ENCODE results near the gene MEX3C. TPM values are rescaled to one million over a fixed set of nuclear protein-coding genes. Genes with fewer than 3 reads are reported as not detected.

The MEX3C gene
- total RNA-seq, 1 donor from 2014 or later, result 24.8 TPM

DNA sequence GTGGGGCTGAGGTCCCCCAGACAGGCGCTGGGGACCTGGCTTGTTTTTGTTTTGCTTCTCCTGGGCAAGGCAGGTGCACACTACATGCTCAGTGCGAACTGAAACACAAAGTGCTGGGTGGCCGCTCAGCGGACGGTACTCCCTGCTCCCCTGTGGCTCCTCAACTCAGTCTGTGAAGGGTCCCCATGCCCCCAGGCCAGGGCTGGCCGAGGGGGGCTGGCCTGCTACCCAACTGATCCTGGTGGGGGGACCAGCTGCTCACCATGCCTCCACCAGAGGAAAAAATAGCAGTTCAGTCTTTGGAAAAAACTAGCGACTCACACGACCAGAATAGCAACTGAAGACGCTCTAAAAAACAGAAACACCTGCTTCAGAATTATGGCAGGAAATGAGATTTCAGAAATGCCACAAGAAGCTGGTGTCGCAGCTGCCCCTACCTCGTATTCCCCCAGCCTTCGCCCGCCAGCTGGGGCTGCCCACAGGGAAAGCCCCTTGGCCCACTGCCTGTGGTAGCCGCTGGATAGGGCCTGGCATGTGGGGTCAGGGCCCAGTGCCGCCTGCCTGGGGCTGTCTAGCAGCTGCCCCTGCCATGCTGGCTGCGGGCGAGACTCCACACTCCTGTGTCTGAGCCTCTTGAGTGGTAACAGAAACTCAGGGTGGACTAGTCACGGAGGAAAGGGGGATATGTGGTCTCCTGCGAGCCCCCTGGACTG, 43.7 kb downstream of the MEX3C start:
- Histone ChIP-seq H3K27me3 (no peaks in the 10 kb centered on the region), H3K9me3 (no peaks in the 10 kb centered on the region), H3K4me1 (no peaks in the 10 kb centered on the region), H3K36me3 (no peaks in the 10 kb centered on the region), H3K4me3 (no peak overlapping the region), H3K27ac (no peak overlapping the region)
- DNase-seq (no peak), ATAC-seq (peak; percentile 21)
- TF ChIP-seq, protein P1, sequence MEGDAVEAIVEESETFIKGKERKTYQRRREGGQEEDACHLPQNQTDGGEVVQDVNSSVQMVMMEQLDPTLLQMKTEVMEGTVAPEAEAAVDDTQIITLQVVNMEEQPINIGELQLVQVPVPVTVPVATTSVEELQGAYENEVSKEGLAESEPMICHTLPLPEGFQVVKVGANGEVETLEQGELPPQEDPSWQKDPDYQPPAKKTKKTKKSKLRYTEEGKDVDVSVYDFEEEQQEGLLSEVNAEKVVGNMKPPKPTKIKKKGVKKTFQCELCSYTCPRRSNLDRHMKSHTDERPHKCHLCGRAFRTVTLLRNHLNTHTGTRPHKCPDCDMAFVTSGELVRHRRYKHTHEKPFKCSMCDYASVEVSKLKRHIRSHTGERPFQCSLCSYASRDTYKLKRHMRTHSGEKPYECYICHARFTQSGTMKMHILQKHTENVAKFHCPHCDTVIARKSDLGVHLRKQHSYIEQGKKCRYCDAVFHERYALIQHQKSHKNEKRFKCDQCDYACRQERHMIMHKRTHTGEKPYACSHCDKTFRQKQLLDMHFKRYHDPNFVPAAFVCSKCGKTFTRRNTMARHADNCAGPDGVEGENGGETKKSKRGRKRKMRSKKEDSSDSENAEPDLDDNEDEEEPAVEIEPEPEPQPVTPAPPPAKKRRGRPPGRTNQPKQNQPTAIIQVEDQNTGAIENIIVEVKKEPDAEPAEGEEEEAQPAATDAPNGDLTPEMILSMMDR (IDR thresholded peaks at IDR 0.05), result no peak
- intact Hi-C loops (cut with DNase I), result no loop called here

DNA sequence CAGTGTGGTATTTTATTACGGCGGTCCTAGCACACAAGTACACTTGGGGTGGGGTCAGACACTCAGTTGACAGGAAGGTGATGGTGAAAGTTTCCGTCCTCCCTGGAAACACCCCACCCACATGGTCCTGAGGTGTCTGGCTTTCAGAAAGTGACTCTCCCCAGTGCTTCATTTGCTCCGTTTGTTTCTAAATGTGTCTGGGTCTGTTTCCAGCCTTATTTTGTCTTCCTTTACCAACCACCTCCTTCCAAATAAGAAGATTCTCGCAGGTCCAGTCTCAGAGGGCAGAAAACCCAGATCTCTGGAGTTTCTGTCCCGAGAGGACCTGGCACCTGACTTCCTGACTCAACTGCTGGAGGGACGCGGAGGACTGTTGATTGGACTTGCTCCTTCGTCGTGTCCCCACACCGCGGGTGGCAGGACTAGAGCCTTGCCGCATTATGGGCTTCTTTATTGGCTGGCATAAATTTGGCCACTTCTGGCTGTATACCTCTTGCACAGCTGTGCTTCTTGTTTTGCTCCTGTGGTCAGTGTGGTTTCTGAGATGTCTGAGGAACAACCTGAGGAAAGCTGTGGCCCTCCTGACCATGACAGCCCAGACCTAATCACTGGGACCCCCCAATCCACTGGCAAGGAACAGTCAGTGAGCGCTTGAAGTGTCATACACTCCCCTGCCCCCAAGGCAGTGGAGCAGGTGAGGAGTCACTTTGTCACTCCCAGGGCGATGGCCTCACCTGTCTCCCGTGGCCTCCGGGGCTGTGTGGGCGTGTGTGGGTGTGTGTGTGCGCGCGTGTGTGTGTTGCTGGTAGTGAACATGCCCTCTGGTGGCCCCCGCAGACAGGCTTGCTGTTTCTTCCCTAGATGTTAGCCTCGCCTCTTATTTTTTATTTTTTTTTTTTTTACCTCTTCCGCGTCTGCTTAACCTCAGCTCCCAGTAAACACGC, 45.6 kb downstream of the MEX3C start:
- Histone ChIP-seq H3K27me3 (no peaks in the 10 kb centered on the region), H3K27ac (no peak overlapping the region), H3K4me1 (no peaks in the 10 kb centered on the region), H3K36me3 (no peaks in the 10 kb centered on the region), H3K9me3 (no peaks in the 10 kb centered on the region), H3K4me3 (no peak overlapping the region)
- intact Hi-C loops (cut with DNase I), result no loop called here
- TF ChIP-seq, protein P1 (IDR thresholded peaks at IDR 0.05), result no peak
- ATAC-seq, result peak; percentile 41
- no peak for DNase-seq

DNA sequence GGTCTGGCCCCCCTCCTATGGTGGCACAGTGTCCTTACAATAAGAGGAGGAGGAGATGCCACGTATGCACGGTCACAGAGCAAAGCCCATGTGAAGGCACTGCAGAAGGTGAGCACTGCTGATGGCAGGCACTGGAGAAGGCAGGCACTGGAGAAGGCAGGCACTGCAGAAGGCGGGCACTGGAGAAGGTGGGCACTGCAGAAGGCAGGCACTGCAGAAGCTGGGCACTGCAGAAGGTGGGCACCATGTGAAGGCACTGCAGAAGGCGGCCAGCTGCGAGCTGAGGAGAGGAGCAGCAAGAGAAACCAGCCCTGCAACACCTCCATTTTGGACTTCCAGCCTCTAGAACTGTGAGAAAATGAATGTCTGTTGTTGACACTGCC, 46.3 kb downstream of the MEX3C start:
- H3K27ac ChIP-seq, result no peak overlapping the region
- no peak overlapping the region for H3K4me3 ChIP-seq
- no peaks in the 10 kb centered on the region for H3K27me3 ChIP-seq
- no peaks in the 10 kb centered on the region for H3K9me3 ChIP-seq
- ATAC-seq, result peak; percentile 30
- no peak for DNase-seq
- H3K4me1 ChIP-seq, result no peaks in the 10 kb centered on the region
- no peaks in the 10 kb centered on the region for H3K36me3 ChIP-seq
- intact Hi-C loops (cut with DNase I), result no loop called here
- TF ChIP-seq, protein P1 (IDR thresholded peaks at IDR 0.05), result no peak

DNA sequence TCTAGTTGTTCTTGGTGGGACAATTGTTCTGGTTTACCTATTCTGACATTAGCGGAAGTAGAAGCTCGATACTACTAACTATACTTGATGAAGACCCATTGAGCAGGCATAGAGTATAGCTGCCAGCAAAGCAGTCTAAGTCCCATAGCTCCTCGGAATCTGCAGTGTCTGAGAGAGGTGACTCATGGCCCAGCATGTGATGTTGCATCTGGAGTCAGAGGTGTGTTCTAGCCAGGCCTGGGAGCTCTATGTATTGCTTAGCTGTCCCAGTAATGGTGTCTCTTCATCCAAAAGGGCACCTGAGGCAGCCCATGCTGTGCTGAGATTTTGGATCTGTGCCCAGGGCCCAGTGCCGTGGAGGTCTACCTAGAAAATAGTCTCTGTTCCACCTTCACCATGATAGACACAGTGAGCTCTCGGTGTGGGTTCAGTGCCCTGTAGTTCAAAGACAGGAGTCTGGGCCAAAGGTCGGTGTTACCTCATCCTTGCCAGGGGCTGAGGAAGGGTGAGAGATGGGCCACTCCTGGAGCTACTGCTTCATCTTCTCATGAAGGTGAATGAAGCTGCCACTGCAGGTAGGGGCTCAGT, 47.3 kb downstream of the MEX3C start:
- H3K9me3 ChIP-seq, result no peaks in the 10 kb centered on the region
- no peak for DNase-seq
- H3K27me3 ChIP-seq, result no peaks in the 10 kb centered on the region
- no peak for ATAC-seq
- no peaks in the 10 kb centered on the region for H3K4me1 ChIP-seq
- no peak overlapping the region for H3K27ac ChIP-seq
- TF ChIP-seq, protein P1 (IDR thresholded peaks at IDR 0.05), result no peak
- no peak overlapping the region for H3K4me3 ChIP-seq
- H3K36me3 ChIP-seq, result no peaks in the 10 kb centered on the region
- intact Hi-C loops (cut with DNase I), result no loop called here

DNA sequence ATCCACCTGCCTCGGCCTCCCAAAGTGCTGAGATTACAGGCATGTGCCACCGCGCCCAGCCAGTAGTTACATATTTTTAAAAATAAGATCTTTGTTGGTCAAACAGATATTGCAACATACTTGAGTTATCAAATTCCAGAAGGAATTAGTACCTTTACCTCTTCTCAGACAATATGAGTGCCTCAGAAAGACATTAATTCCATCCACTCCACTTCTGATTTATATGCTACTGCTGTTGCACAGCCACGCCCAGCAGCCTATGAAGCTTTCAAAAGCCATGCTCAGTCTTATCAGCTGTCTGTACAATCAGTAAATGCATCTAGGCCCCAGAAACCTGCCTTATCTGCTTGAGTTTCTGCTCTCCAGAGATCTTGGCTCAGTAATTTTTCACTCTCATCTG, 47.8 kb downstream of the MEX3C start:
- H3K9me3 ChIP-seq, result no peaks in the 10 kb centered on the region
- no peaks in the 10 kb centered on the region for H3K4me1 ChIP-seq
- TF ChIP-seq, protein P1 (IDR thresholded peaks at IDR 0.05), result no peak
- DNase-seq (no peak), ATAC-seq (no peak)
- H3K27ac ChIP-seq, result no peak overlapping the region
- no peaks in the 10 kb centered on the region for H3K27me3 ChIP-seq
- intact Hi-C loops (cut with DNase I), result no loop called here
- H3K36me3 ChIP-seq, result no peaks in the 10 kb centered on the region
- no peak overlapping the region for H3K4me3 ChIP-seq

Data from upper lobe of right lung (tissue), 1 donor.